AG04449 (cell line): ENCODE measurements around the gene PRTG.
"Not testable (repeated sequence)": the region's sequence is repeated elsewhere in the genome, so short reads cannot be mapped to it uniquely, and the experiment has no call there.

Experiments used
- CTCF ChIA-PET: fragments of 350-600 bp; formaldehyde crosslinking; extraction: SDS; loops from one replicate; lab custom pipeline; 2021; ENCODE audit warnings: antibody characterized with exemption; lab: Yijun Ruan, JAX
- POLR2A ChIA-PET: fragments of 400-600, 350-600 bp; formaldehyde crosslinking; extraction: SDS; loops from one replicate; lab custom pipeline; 2020; ENCODE audit warnings: antibody characterized with exemption, inconsistent platforms; lab: Yijun Ruan, JAX
- DNase-seq: peaks from one replicate; pipeline ENCODE4 v3.0.0-alpha.2; 2010; ENCODE audit warnings: low read depth, low spot score
- H3K4me3 ChIP-seq: 2 replicates; pipeline ENCODE4 v1.5.1; 2011; ENCODE audit warnings: low read depth, mild to moderate bottlenecking, control low read depth, low read length
- TF ChIP-seq, protein P1 (sequence below): IDR thresholded peaks from one replicate; pipeline ENCODE4 v1.5.1; 2011; ENCODE audit warnings: mild to moderate bottlenecking, moderate library complexity, low read length, control low read depth, inconsistent platforms; ENCODE audit not compliant: insufficient read depth; ENCODE audit errors: missing control alignments

The PRTG gene

DNA sequence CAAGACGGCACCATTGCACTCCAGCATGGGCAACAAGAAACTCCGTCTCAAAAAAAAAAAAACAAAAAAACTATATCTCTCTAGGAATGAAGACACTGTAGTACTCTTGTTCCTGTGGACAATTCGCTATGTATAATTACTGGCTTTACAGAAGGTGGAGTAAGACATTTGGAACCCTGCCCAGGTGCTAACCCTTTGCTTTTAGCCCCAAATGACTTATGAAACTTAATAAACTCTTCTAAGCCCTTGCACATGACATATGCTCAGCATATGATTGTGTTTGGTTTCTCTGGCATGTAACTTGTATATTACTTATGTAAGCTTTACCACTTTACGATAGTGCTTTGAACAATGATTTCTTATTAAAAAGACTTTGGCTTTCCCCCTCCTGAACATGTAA is 27.3 kb upstream of the PRTG start:
- ChIA-PET CTCF (interaction anchor here (1.4 to 2.1 kb wide), 2 partner anchors 19 to 129 kb away, joined by 4 read pairs; no protein-coding TSS in a partner anchor), POLR2A (no interaction called here)
- no peak overlapping the region for H3K4me3 ChIP-seq
- no peak for DNase-seq
- TF ChIP-seq, protein P1, sequence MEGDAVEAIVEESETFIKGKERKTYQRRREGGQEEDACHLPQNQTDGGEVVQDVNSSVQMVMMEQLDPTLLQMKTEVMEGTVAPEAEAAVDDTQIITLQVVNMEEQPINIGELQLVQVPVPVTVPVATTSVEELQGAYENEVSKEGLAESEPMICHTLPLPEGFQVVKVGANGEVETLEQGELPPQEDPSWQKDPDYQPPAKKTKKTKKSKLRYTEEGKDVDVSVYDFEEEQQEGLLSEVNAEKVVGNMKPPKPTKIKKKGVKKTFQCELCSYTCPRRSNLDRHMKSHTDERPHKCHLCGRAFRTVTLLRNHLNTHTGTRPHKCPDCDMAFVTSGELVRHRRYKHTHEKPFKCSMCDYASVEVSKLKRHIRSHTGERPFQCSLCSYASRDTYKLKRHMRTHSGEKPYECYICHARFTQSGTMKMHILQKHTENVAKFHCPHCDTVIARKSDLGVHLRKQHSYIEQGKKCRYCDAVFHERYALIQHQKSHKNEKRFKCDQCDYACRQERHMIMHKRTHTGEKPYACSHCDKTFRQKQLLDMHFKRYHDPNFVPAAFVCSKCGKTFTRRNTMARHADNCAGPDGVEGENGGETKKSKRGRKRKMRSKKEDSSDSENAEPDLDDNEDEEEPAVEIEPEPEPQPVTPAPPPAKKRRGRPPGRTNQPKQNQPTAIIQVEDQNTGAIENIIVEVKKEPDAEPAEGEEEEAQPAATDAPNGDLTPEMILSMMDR, result no peak

DNA sequence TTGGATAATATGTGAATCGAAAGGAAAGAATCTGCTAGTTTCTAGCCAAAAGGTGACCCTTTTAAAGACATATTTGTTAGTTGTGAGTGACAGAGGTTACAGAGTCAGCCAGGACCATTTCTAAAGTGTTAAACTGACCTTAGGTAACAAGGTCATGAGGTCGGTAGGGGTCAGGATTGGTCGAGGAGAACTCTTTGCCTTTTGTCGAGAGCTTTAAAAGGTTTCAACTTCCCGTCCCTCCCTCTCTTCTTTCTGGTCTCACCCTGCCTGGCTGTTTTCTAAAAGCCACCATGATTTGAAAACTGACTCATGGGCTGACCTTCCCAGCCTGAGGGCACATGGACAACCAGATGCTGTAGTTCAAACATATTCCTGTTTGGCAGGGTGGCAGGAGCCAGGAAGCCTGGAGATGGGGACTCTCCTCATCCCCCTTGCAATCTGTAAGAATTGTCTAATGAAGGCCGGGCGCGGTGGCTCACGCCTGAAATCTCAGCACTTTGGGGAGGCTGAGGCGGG is 25.8 kb upstream of the PRTG start:
- TF ChIP-seq, protein P1, result no peak
- POLR2A ChIA-PET, result no interaction called here
- CTCF ChIA-PET, result interaction anchor here (1.3 kb wide), 1 partner anchor 100 kb away, joined by 3 read pairs; no protein-coding TSS in a partner anchor
- H3K4me3 ChIP-seq, result no peak overlapping the region
- no peak for DNase-seq

DNA sequence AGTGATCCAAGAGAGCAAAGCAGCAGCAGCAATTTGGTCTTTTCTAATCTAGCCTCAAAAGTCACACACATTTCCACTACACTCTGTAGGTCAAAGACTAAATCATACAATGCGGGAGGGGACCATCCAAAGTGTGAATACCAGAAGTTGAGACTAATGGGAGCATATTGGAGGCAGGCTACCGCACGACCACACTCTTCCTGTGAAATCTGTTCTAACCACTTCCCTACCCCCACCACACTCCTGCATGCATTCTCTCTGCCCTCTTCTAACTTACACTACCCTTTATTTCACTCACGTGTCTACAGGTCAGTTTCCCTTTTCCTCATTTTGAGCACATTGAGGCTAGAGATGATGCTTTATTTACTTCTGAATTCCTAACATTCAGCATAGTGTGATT is 23.7 kb upstream of the PRTG start:
- POLR2A ChIA-PET, result no interaction called here
- CTCF ChIA-PET, result no interaction called here
- no peak overlapping the region for H3K4me3 ChIP-seq
- DNase-seq, result no peak
- TF ChIP-seq, protein P1, result no peak

DNA sequence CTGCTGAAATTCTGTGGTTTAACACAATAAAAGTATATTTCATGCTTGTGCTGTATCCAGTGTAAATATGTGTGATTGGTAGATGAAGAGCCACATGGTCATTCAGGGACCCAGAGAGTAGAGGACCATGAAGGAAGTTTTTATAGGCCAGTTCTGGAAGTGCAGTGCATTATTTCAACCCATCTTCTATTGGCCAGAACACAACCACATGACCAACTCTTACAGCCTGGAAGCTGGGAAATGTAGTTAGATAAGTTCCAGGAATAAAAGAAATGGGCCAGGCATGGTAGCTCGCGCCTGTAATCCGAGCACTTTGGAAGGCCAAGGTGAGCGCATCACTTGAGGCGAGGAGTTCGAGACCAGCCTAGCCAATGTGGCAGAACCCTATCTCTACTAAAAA is 21.4 kb upstream of the PRTG start:
- no peak for DNase-seq
- no peak overlapping the region for H3K4me3 ChIP-seq
- TF ChIP-seq, protein P1, result no peak
- ChIA-PET POLR2A (no interaction called here), CTCF (no interaction called here)

DNA sequence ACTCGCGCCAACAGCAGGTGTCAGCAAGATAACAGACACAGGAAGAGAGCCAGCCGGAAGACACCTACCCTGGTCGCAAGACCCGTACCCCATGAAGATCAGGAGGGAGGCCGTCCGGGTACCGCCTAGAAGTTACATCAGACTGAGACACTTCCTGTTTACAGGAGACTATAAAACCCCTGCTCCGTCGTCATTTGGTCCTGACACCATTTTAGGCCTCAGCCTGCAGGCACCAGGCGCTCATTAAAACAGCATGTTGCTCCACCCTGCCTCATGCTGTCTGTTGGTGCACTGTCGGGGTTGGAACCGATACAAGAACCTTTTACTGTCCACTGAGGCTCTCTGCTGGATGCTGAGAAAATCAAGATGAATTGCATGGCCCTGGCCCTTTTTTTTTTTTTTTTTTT is 15.6 kb upstream of the PRTG start:
- no peak for DNase-seq
- H3K4me3 ChIP-seq, result no peak overlapping the region
- CTCF ChIA-PET, result interaction anchor here (1.4 kb wide), 1 partner anchor 16 kb away, joined by 4 read pairs; no protein-coding TSS in a partner anchor
- POLR2A ChIA-PET, result no interaction called here
- TF ChIP-seq, protein P1, result no peak

DNA sequence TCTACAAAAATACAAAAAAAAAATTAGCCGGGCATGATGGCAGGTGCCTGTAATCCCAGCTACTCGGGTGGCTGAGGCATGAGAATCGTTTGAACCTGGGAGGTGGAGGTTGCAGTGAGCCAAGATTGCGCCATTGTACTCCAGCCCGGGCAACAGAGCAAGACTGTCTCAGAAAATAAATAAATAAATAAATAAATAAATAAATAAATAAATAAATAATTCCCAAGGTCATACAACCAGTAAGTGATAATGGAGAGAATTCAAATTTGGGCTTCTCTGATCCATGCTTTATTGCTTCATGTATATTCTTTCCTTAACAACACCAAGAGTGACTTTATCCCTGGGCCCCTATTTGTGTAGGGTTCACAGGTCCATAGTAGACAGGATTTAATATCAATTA is 10.5 kb upstream of the PRTG start:
- DNase-seq, POLR2A ChIA-PET, H3K4me3 ChIP-seq, CTCF ChIA-PET: not testable (repeated sequence)

DNA sequence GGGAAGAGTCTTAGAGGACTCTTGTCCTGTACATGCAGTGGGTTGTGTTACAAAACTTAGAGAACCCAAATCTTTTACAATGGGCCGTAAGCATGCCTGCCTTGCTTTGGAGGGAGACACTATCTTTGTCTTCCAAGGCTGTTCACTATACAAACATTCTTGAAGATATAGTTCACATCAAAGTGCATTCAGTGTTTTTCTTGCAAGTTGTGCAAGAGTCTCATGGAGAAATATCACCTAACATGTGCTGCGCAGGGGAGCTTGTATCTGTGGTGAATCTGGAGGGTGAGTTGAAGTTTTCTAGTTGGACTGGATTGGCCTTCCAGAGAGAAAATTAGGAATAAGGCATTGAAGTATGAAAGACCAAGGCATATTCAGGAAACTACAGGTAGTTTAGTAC is 7.8 kb upstream of the PRTG start:
- CTCF ChIA-PET, result no interaction called here
- POLR2A ChIA-PET, result no interaction called here

More for the DNA sequence above, 7.8 kb upstream of the PRTG start:
- DNase-seq, result no peak
- TF ChIP-seq, protein P1, result no peak
- no peak overlapping the region for H3K4me3 ChIP-seq
